Skin of body (tissue), 2 donors: Measurements from ENCODE around the gene GZMM. TPM values are rescaled to one million over a fixed set of nuclear protein-coding genes. Genes with fewer than 3 reads are reported as not detected.
"Not testable (repeated sequence)": the region's sequence is repeated elsewhere in the genome, so short reads cannot be mapped to it uniquely, and the experiment has no call there.

Experiments
- DNase-seq: peaks from one replicate; lab custom pipeline; 2025; lab: John Stamatoyannopoulos, UW
- total RNA-seq: library from RNA; depleted of rRNA; stranded (reverse); fragments of >200 nt; gene quantifications from one replicate; pipeline ENCODE4 v1.2.3, GENCODE V29; 2014

GZMM gene
- total RNA-seq, 1 donor from 2014 or later = 0.30 TPM

GRCh38 chr19:580274-580835 is 36.5 kb downstream of the GZMM start:
- DNase-seq = no peak

- DNase-seq = no peak
These were observed 37.7 kb downstream of the GZMM start for GRCh38 chr19:581399-582111.

- no peak for DNase-seq
These were observed 38.8 kb downstream of the GZMM start for GRCh38 chr19:582497-583197.

GRCh38 chr19:583198-583967 is 39.5 kb downstream of the GZMM start:
- DNase-seq = no peak

GRCh38 chr19:583968-584239 is 40.1 kb downstream of the GZMM start:
- no peak for DNase-seq

GRCh38 chr19:584240-585001 is 40.6 kb downstream of the GZMM start:
- DNase-seq = no peak

GRCh38 chr19:585146-585545 is 41.3 kb downstream of the GZMM start:
- not testable (repeated sequence) for DNase-seq

- no peak for DNase-seq
These were observed 41.8 kb downstream of the GZMM start for GRCh38 chr19:585551-586110.

- peak; percentile 28 for DNase-seq
These were observed 44.4 kb downstream of the GZMM start for GRCh38 chr19:588093-588740.

- no peak for DNase-seq
These were observed 45.2 kb downstream of the GZMM start for GRCh38 chr19:588741-589692.

GRCh38 chr19:589693-590395 is 46.0 kb downstream of the GZMM start, which contains the start of gene HCN2:
HCN2 (plus strand) TSS chr19:589881; CDS start chr19:589946, 65 bp downstream.
- DNase-seq = no peak

- DNase-seq = no peak
These were observed 46.5 kb downstream of the GZMM start for GRCh38 chr19:590396-590745.

- no peak for DNase-seq
These were observed 46.9 kb downstream of the GZMM start for GRCh38 chr19:590750-591098.

- no peak for DNase-seq
These were observed 47.5 kb downstream of the GZMM start for GRCh38 chr19:591099-591958.

- DNase-seq = no peak
These were observed 48.2 kb downstream of the GZMM start for GRCh38 chr19:592101-592500.

- DNase-seq = no peak
These were observed 49.2 kb downstream of the GZMM start for GRCh38 chr19:593055-593454.

- DNase-seq = no peak
These were observed 49.7 kb downstream of the GZMM start for GRCh38 chr19:593505-593904.
